Nephron (organoid): ENCODE data around the gene NTM.

ENCODE experiments used
- H3K27ac Mint-ChIP-seq, 3 experiments: 2 replicates each; pipeline ENCODE4 v1.8.0; 2020; ENCODE audit warnings: mixed read lengths in 3 of 3, mild to moderate bottlenecking in 2 of 3, moderate library complexity in 1 of 3
- H3K27me3 Mint-ChIP-seq: 2 replicates; pipeline ENCODE4 v1.8.0; 2021; ENCODE audit warnings: low read depth, mild to moderate bottlenecking, moderate library complexity, mixed read lengths
- H3K36me3 Mint-ChIP-seq: 2 replicates; pipeline ENCODE4 v1.8.0; 2020; ENCODE audit warnings: low read depth, mixed read lengths
- H3K4me1 Mint-ChIP-seq: 2 replicates; pipeline ENCODE4 v1.8.0; 2020; ENCODE audit warnings: mixed read lengths
- H3K4me3 Mint-ChIP-seq, 3 experiments: 2 replicates each; pipeline ENCODE4 v1.8.0; 2020; ENCODE audit warnings: mild to moderate bottlenecking in 3 of 3, mixed read lengths in 3 of 3, moderate library complexity in 2 of 3
- H3K9me3 Mint-ChIP-seq: 2 replicates; pipeline ENCODE4 v1.8.0; 2020; ENCODE audit warnings: mixed read lengths
- CTCF ChIP-seq, 3 experiments: fragments of 200-600 bp; sonication (generic); IDR thresholded peaks; one replicate each; pipeline ENCODE4 v1.5.0; 2021; ENCODE audit warnings: antibody characterized with exemption in 3 of 3; ENCODE audit not compliant: unreplicated experiment in 3 of 3

The NTM gene

GRCh38 chr11:131859538-131860210 is 489.3 kb downstream of the NTM start:
- Mint-ChIP-seq H3K9me3 (no peaks in the 10 kb centered on the region), H3K27me3 (peaks cover 12% of the 10 kb centered on the region), H3K36me3 (no peaks in the 10 kb centered on the region), H3K27ac (peak overlapping the region in 2 of 3 experiments; percentile 17 to 67), H3K4me1 (peaks cover 18% of the 10 kb centered on the region), H3K4me3 (no peak overlapping the region)
- no peak for TF ChIP-seq CTCF (IDR thresholded peaks at IDR 0.05; ENCODE audit: unreplicated experiment in 3 of 3)

GRCh38 chr11:131864228-131864627 is 493.8 kb downstream of the NTM start:
- H3K27ac Mint-ChIP-seq, result no peak overlapping the region
- no peak for TF ChIP-seq CTCF (IDR thresholded peaks at IDR 0.05; ENCODE audit: unreplicated experiment in 3 of 3)
- H3K4me1 Mint-ChIP-seq, result peaks cover 33% of the 10 kb centered on the region
- peaks cover 2% of the 10 kb centered on the region for H3K9me3 Mint-ChIP-seq
- peaks cover 23% of the 10 kb centered on the region for H3K27me3 Mint-ChIP-seq
- no peak overlapping the region for H3K4me3 Mint-ChIP-seq
- H3K36me3 Mint-ChIP-seq, result no peaks in the 10 kb centered on the region

- no peak for TF ChIP-seq CTCF (IDR thresholded peaks at IDR 0.05; ENCODE audit: unreplicated experiment in 3 of 3)
- H3K27ac Mint-ChIP-seq, result no peak overlapping the region
- peaks cover 24% of the 10 kb centered on the region for H3K4me1 Mint-ChIP-seq
- no peak overlapping the region for H3K4me3 Mint-ChIP-seq
- H3K36me3 Mint-ChIP-seq, result no peaks in the 10 kb centered on the region
- H3K27me3 Mint-ChIP-seq, result peaks cover 22% of the 10 kb centered on the region
- peaks cover 2% of the 10 kb centered on the region for H3K9me3 Mint-ChIP-seq
Measured at GRCh38 chr11:131865860-131866259, 495.4 kb downstream of the NTM start.

- Mint-ChIP-seq H3K4me3 (no peak overlapping the region), H3K27ac (no peak overlapping the region), H3K36me3 (no peaks in the 10 kb centered on the region), H3K9me3 (peaks cover 2% of the 10 kb centered on the region), H3K4me1 (peaks cover 17% of the 10 kb centered on the region), H3K27me3 (peaks cover 26% of the 10 kb centered on the region)
- peak in 1 of 3 experiments; percentile 12 for TF ChIP-seq CTCF (IDR thresholded peaks at IDR 0.05; ENCODE audit: unreplicated experiment in 3 of 3)
Measured at GRCh38 chr11:131866535-131867400, 496.4 kb downstream of the NTM start.

GRCh38 chr11:131867457-131868257 is 497.2 kb downstream of the NTM start:
- peaks cover 2% of the 10 kb centered on the region for H3K9me3 Mint-ChIP-seq
- no peak overlapping the region for H3K4me3 Mint-ChIP-seq
- H3K36me3 Mint-ChIP-seq, result no peaks in the 10 kb centered on the region
- peak; percentile 75 to 83 (median 82) for TF ChIP-seq CTCF (IDR thresholded peaks at IDR 0.05; ENCODE audit: unreplicated experiment in 3 of 3)
- H3K27me3 Mint-ChIP-seq, result peaks cover 29% of the 10 kb centered on the region
- peak overlapping the region in 1 of 3 experiments; percentile 5 for H3K27ac Mint-ChIP-seq
- peaks cover 14% of the 10 kb centered on the region for H3K4me1 Mint-ChIP-seq
